HepG2 (cell line): ENCODE data around the gene SYTL3. TPM values are rescaled to one million over a fixed set of nuclear protein-coding genes. Genes with fewer than 3 reads are reported as not detected.

Experiments
- ARID4A ChIP-seq: sonication (generic); formaldehyde crosslinking; IDR thresholded peaks from 2 replicates; pipeline ENCODE4 v1.5.0; 2020; ENCODE audit warnings: mild to moderate bottlenecking, missing genetic modification reagents, borderline replicate concordance
- ELF3 ChIP-seq: IDR thresholded peaks from 2 replicates; pipeline ENCODE4 v1.6.1; 2016; ENCODE audit warnings: missing genetic modification reagents, missing compliant biosample characterization
- ETV6 ChIP-seq: sonication (generic); formaldehyde crosslinking; conservative IDR thresholded peaks from 2 replicates; pipeline ENCODE4 v1.4.0; 2020; ENCODE audit warnings: missing genetic modification reagents
- GFI1 ChIP-seq: sonication (generic); formaldehyde crosslinking; IDR thresholded peaks from 2 replicates; pipeline ENCODE4 v1.5.0; 2020; ENCODE audit warnings: missing genetic modification reagents, mild to moderate bottlenecking, borderline replicate concordance
- GMEB2 ChIP-seq: IDR thresholded peaks from 2 replicates; pipeline ENCODE4 v1.6.1; 2016; ENCODE audit warnings: missing biosample characterization, missing genetic modification reagents, low read depth
- HIVEP1 ChIP-seq: sonication (generic); formaldehyde crosslinking; IDR thresholded peaks from 2 replicates; pipeline ENCODE4 v1.4.0; 2020; ENCODE audit warnings: mild to moderate bottlenecking, missing genetic modification reagents
- HMGA1 ChIP-seq: sonication (generic); formaldehyde crosslinking; conservative IDR thresholded peaks from 2 replicates; pipeline ENCODE4 v1.4.0; 2020; ENCODE audit warnings: missing genetic modification reagents
- MBNL3 ChIP-seq: fragments of 250-450 bp; sonication (Bioruptor Pico); conservative IDR thresholded peaks from 2 replicates; pipeline ENCODE4 v1.8.0; 2022; ENCODE audit warnings: mild to moderate bottlenecking, inconsistent platforms
- MYNN ChIP-seq: sonication (generic); formaldehyde crosslinking; IDR thresholded peaks from 2 replicates; pipeline ENCODE4 v1.4.0; 2020; ENCODE audit warnings: mild to moderate bottlenecking, low read depth, missing genetic modification reagents
- RARA ChIP-seq: IDR thresholded peaks from 2 replicates; pipeline ENCODE4 v1.6.1; 2016; ENCODE audit warnings: missing genetic modification reagents, missing compliant biosample characterization
- RFX3 ChIP-seq: IDR thresholded peaks from 2 replicates; pipeline ENCODE4 v1.6.1; 2016; ENCODE audit warnings: missing biosample characterization, missing genetic modification reagents
- RORA ChIP-seq: sonication (generic); formaldehyde crosslinking; IDR thresholded peaks from 2 replicates; pipeline ENCODE4 v1.5.0; 2020; ENCODE audit warnings: mild to moderate bottlenecking, missing genetic modification reagents, moderate library complexity
- SP4 ChIP-seq: sonication (generic); formaldehyde crosslinking; IDR thresholded peaks from 2 replicates; pipeline ENCODE4 v1.8.1; 2023; ENCODE audit warnings: mild to moderate bottlenecking, missing genetic modification reagents
- SP5 ChIP-seq: IDR thresholded peaks from 2 replicates; pipeline ENCODE4 v1.6.1; 2016; ENCODE audit warnings: low read depth, borderline replicate concordance
- SYNCRIP ChIP-seq: fragments of 200-400 bp; formaldehyde crosslinking; IDR thresholded peaks from 2 replicates; pipeline ENCODE4 v1.6.1; 2018; ENCODE audit warnings: mild to moderate bottlenecking, low read depth, low read length; ENCODE audit not compliant: insufficient read depth
- XRCC5 ChIP-seq: fragments of 200-400 bp; formaldehyde crosslinking; optimal IDR thresholded peaks from 2 replicates; pipeline ENCODE3; 2017; ENCODE audit warnings: mild to moderate bottlenecking, low read length
- ZFP37 ChIP-seq: sonication (generic); formaldehyde crosslinking; IDR thresholded peaks from 2 replicates; pipeline ENCODE4 v1.4.0; 2020; ENCODE audit warnings: missing genetic modification reagents, borderline replicate concordance
- ZFY ChIP-seq: sonication (generic); formaldehyde crosslinking; IDR thresholded peaks from 2 replicates; pipeline ENCODE4 v1.4.0; 2020; ENCODE audit warnings: missing genetic modification reagents
- ZNF251 ChIP-seq: sonication (generic); formaldehyde crosslinking; IDR thresholded peaks from 2 replicates; pipeline ENCODE4 v1.9.0; 2021; ENCODE audit warnings: mild to moderate bottlenecking, missing genetic modification reagents
- ZNF337 ChIP-seq: sonication (generic); formaldehyde crosslinking; IDR thresholded peaks from 2 replicates; pipeline ENCODE4 v1.5.1; 2020; ENCODE audit warnings: missing genetic modification reagents, low read depth, mild to moderate bottlenecking, borderline replicate concordance
- ZNF563 ChIP-seq: sonication (generic); formaldehyde crosslinking; IDR thresholded peaks from 2 replicates; pipeline ENCODE4 v1.8.0; 2022; ENCODE audit warnings: mild to moderate bottlenecking, moderate library complexity, missing genetic modification reagents
- polyA plus RNA-seq, 8 experiments: library from polyadenylated mRNA; depleted of rRNA in 3 of 8; stranded (reverse) in 7 of 8; unstranded in 1 of 8; fragments of >200 nt; fragmentation: Illumina TruSeq in 4 of 8; extraction: Trizol in 4 of 8; gene quantifications; 2 replicates each; pipeline versions ENCODE4 v1.2.1 to v1.2.3, GENCODE V29; 2011 to 2016; ENCODE audit warnings: low read depth in 4 of 8, missing spikeins in 1 of 8, mixed read lengths in 1 of 8; ENCODE audit not compliant: insufficient read depth in 1 of 8
- total RNA-seq, 5 experiments: library from RNA; depleted of rRNA; stranded (reverse); fragments of >200 nt; fragmentation: Illumina TruSeq; extraction: Trizol; gene quantifications; 2 replicates each; pipeline ENCODE4 v1.2.3, GENCODE V29; 2016; ENCODE audit warnings: low read depth in 1 of 5
- TF ChIP-seq, protein P1 (sequence below), 2 experiments: sonication (generic) in 1 of 2; formaldehyde crosslinking in 1 of 2; IDR thresholded peaks; 2 replicates each; pipeline versions ENCODE4 v1.4.0 to v1.6.1; 2016 to 2020; ENCODE audit warnings: borderline replicate concordance in 1 of 2, low read depth in 1 of 2, mild to moderate bottlenecking in 1 of 2, missing genetic modification reagents in 1 of 2

SYTL3 gene
- total and polyA plus RNA-seq, 2 of the 13 experiments (the other 11 are each of a cell fraction or from before 2014, with no cell fraction given): 0.11 to 0.28 TPM

- peak; percentile 48 for TF ChIP-seq XRCC5
- no peak for TF ChIP-seq ZNF337
- no peak for TF ChIP-seq SP5 (CRISPR knock-in tag)
- TF ChIP-seq ZFY (CRISPR knock-in tag): no peak
- no peak for TF ChIP-seq MBNL3
- TF ChIP-seq, protein P1, sequence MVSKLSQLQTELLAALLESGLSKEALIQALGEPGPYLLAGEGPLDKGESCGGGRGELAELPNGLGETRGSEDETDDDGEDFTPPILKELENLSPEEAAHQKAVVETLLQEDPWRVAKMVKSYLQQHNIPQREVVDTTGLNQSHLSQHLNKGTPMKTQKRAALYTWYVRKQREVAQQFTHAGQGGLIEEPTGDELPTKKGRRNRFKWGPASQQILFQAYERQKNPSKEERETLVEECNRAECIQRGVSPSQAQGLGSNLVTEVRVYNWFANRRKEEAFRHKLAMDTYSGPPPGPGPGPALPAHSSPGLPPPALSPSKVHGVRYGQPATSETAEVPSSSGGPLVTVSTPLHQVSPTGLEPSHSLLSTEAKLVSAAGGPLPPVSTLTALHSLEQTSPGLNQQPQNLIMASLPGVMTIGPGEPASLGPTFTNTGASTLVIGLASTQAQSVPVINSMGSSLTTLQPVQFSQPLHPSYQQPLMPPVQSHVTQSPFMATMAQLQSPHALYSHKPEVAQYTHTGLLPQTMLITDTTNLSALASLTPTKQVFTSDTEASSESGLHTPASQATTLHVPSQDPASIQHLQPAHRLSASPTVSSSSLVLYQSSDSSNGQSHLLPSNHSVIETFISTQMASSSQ (IDR thresholded peaks at IDR 0.05; ENCODE audit: low read depth): no peak
- TF ChIP-seq, protein P1 (CRISPR knock-in tag; IDR thresholded peaks at IDR 0.05; ENCODE audit: borderline replicate concordance): no peak
- TF ChIP-seq HIVEP1 (CRISPR knock-in tag): no peak
- TF ChIP-seq ARID4A (CRISPR knock-in tag): no peak
- TF ChIP-seq SYNCRIP: no peak
- TF ChIP-seq ETV6: no peak
- TF ChIP-seq RARA (CRISPR knock-in tag): peak; percentile 38; the same call in 1 of the 2 replicates
- TF ChIP-seq RFX3 (CRISPR knock-in tag): no peak
- no peak for TF ChIP-seq RORA (CRISPR knock-in tag)
- 0 out of 2 replicates have a peak, but pooled peaks have one; percentile 63 for TF ChIP-seq ZFP37 (CRISPR knock-in tag)
- TF ChIP-seq SP4 (CRISPR knock-in tag): no peak
- TF ChIP-seq HMGA1 (CRISPR knock-in tag): no peak
- TF ChIP-seq MYNN (CRISPR knock-in tag): no peak
- TF ChIP-seq ZNF563: no peak
- TF ChIP-seq GMEB2 (CRISPR knock-in tag): no peak
- no peak for TF ChIP-seq GFI1 (CRISPR knock-in tag)
- TF ChIP-seq ELF3: peak; percentile 67; the same call in 1 of the 2 replicates
- no peak for TF ChIP-seq ZNF251 (CRISPR knock-in tag)
These were observed 4.6 kb downstream of the SYTL3 start (continued) for GRCh38 chr6:158654498-158654897.
